SK-N-SH (cell line): ENCODE results near the gene MRPS6. TPM values are rescaled to one million over a fixed set of nuclear protein-coding genes. Genes with fewer than 3 reads are reported as not detected.
A peak's percentile ranks its signal among the peaks of the same experiment; 100 is the strongest.

Experiments used
- CTCF ChIA-PET: fragments of 300-600, 350-600 bp; formaldehyde crosslinking; extraction: SDS; loops from one replicate; lab custom pipeline; 2021; lab: Yijun Ruan, JAX
- POLR2A ChIA-PET: fragments of 350-600 bp; sonication (Branson Sonifier 250); formaldehyde crosslinking; extraction: SDS; loops from one replicate; lab custom pipeline; 2020; ENCODE audit warnings: antibody characterized with exemption, inconsistent platforms; lab: Yijun Ruan, JAX
- DNase-seq: peaks from one replicate; pipeline ENCODE4 v3.0.0; 2012
- H2AFZ ChIP-seq: fragments of 200-600 bp; sonication (generic); 2 replicates; pipeline ENCODE4 v1.8.1; 2016; ENCODE audit warnings: antibody characterized with exemption, mild to moderate bottlenecking, low read depth
- H3F3A ChIP-seq: fragments of 200-600 bp; sonication (generic); replicated peaks from 2 replicates; pipeline ENCODE3; 2016; ENCODE audit warnings: antibody characterized with exemption, mild to moderate bottlenecking; ENCODE audit not compliant: insufficient read depth
- H3K27ac ChIP-seq, 2 experiments: fragments of 200-500 bp in 1 of 2; fragments of 200-600 bp in 1 of 2; sonication (Bioruptor generic) in 1 of 2; sonication (generic), shearing (Covaris generic) in 1 of 2; 2 replicates each; pipeline versions ENCODE4 v1.5.1 to v1.6.1; 2014 to 2016; ENCODE audit warnings: low read depth in 2 of 2, inconsistent platforms in 1 of 2, low read length in 1 of 2, mild to moderate bottlenecking in 1 of 2, mixed read lengths in 1 of 2
- H3K27me3 ChIP-seq: fragments of 200-600 bp; sonication (generic), shearing (Covaris generic); 2 replicates; pipeline ENCODE4 v1.6.1; 2016; ENCODE audit warnings: mixed run types; ENCODE audit not compliant: insufficient read depth
- H3K36me3 ChIP-seq, 2 experiments: fragments of 200-500 bp in 1 of 2; fragments of 200-600 bp in 1 of 2; sonication (Bioruptor generic) in 1 of 2; sonication (generic) in 1 of 2; replicated peaks in 1 of 2; 2 replicates each; pipeline versions ENCODE3 to v1.5.1; 2014 to 2016; ENCODE audit warnings: low read length in 1 of 2, mild to moderate bottlenecking in 1 of 2; ENCODE audit not compliant: insufficient read depth in 2 of 2, control insufficient read depth in 1 of 2
- H3K4me1 ChIP-seq, 2 experiments: fragments of 200-500 bp in 1 of 2; fragments of 200-600 bp in 1 of 2; sonication (Bioruptor generic) in 1 of 2; sonication (generic), shearing (Covaris generic) in 1 of 2; 2 replicates each; pipeline versions ENCODE4 v1.5.1 to v1.6.1; 2014 to 2016; ENCODE audit warnings: low read depth in 1 of 2, low read length in 1 of 2, mixed run types in 1 of 2; ENCODE audit not compliant: insufficient read depth in 2 of 2, control insufficient read depth in 1 of 2
- H3K4me2 ChIP-seq: fragments of 200-600 bp; sonication (generic), shearing (Covaris generic); 2 replicates; pipeline ENCODE4 v1.6.1; 2017; ENCODE audit warnings: mixed run types
- H3K4me3 ChIP-seq, 2 experiments: fragments of 200-500 bp in 1 of 2; fragments of 200-600 bp in 1 of 2; sonication (Bioruptor generic) in 1 of 2; sonication (generic), shearing (Covaris generic) in 1 of 2; 2 replicates each; pipeline versions ENCODE4 v1.5.1 to v1.8.1; 2014 to 2016; ENCODE audit warnings: low read depth in 2 of 2, inconsistent platforms in 1 of 2, low read length in 1 of 2, mild to moderate bottlenecking in 1 of 2, mixed read lengths in 1 of 2, moderate library complexity in 1 of 2
- H3K79me2 ChIP-seq: fragments of 200-600 bp; sonication (generic); 2 replicates; pipeline ENCODE4 v1.8.1; 2017; ENCODE audit warnings: mild to moderate bottlenecking; ENCODE audit not compliant: insufficient read depth
- H3K9ac ChIP-seq: fragments of 200-600 bp; sonication (generic); 2 replicates; pipeline ENCODE4 v1.6.1; 2017; ENCODE audit warnings: mixed run types
- H3K9me2 ChIP-seq: fragments of 200-600 bp; sonication (generic); 2 replicates; pipeline ENCODE4 v1.6.1; 2017; ENCODE audit warnings: mixed run types
- H3K9me3 ChIP-seq: fragments of 200-600 bp; sonication (generic); 2 replicates; pipeline ENCODE4 v1.6.1; 2017; ENCODE audit warnings: mixed run types, mild to moderate bottlenecking, moderate library complexity
- H4K20me1 ChIP-seq: fragments of 200-600 bp; sonication (generic); 2 replicates; pipeline ENCODE4 v1.6.1; 2017; ENCODE audit warnings: mild to moderate bottlenecking, mixed run types; ENCODE audit not compliant: insufficient read depth
- CHD2 ChIP-seq: fragments of 150-350 bp; IDR thresholded peaks from 2 replicates; pipeline ENCODE4 v1.6.1; 2018; ENCODE audit warnings: low read length; ENCODE audit not compliant: partially characterized antibody
- CTCF ChIP-seq: fragments of 200-600 bp; sonication (generic); IDR thresholded peaks from 2 replicates; pipeline ENCODE4 v1.6.1; 2017; ENCODE audit warnings: antibody characterized with exemption, mild to moderate bottlenecking, moderate library complexity
- ELF1 ChIP-seq: IDR thresholded peaks from 2 replicates; pipeline ENCODE4 v1.4.0; 2012
- EP300 ChIP-seq, 2 experiments: IDR thresholded peaks; 2 replicates each; pipeline versions ENCODE4 v1.4.0 to v1.6.1; 2012; ENCODE audit warnings: borderline replicate concordance in 1 of 2, low read depth in 1 of 2, low read length in 1 of 2
- EZH2phosphoT487 ChIP-seq: fragments of 200-600 bp; sonication (generic); IDR thresholded peaks from 2 replicates; pipeline ENCODE4 v1.6.1; 2017; ENCODE audit warnings: low read depth, mixed run types, mild to moderate bottlenecking, antibody characterized with exemption, moderate library complexity, borderline replicate concordance
- FOXM1 ChIP-seq: IDR thresholded peaks from 2 replicates; pipeline ENCODE4 v1.4.0; 2012; ENCODE audit warnings: low read depth, mild to moderate bottlenecking
- GABPA ChIP-seq: IDR thresholded peaks from 2 replicates; pipeline ENCODE4 v1.4.0; 2012; ENCODE audit warnings: low read depth, mild to moderate bottlenecking
- IRF3 ChIP-seq: fragments of 150-350 bp; IDR thresholded peaks from 2 replicates; pipeline ENCODE4 v1.6.1; 2016; ENCODE audit warnings: mild to moderate bottlenecking, low read depth, low read length
- MAX ChIP-seq: IDR thresholded peaks from 2 replicates; pipeline ENCODE4 v1.4.0; 2012; ENCODE audit warnings: low read depth
- MEF2A ChIP-seq: IDR thresholded peaks from 2 replicates; pipeline ENCODE4 v1.4.0; 2012; ENCODE audit warnings: low read depth, borderline replicate concordance
- NFIC ChIP-seq: IDR thresholded peaks from 2 replicates; pipeline ENCODE4 v1.4.0; 2012; ENCODE audit warnings: borderline replicate concordance
- RAD21 ChIP-seq: IDR thresholded peaks from 2 replicates; pipeline ENCODE4 v1.6.1; 2012; ENCODE audit warnings: mild to moderate bottlenecking, low read length
- RCOR1 ChIP-seq: fragments of 150-350 bp; IDR thresholded peaks from 2 replicates; pipeline ENCODE4 v1.6.1; 2017; ENCODE audit warnings: antibody characterized with exemption, low read length
- TAF1 ChIP-seq: IDR thresholded peaks from 2 replicates; pipeline ENCODE4 v1.6.1; 2012; ENCODE audit warnings: low read depth, mild to moderate bottlenecking, low read length, moderate library complexity, borderline replicate concordance
- TEAD4 ChIP-seq: IDR thresholded peaks from 2 replicates; pipeline ENCODE4 v1.4.0; 2012; ENCODE audit warnings: mild to moderate bottlenecking, borderline replicate concordance; ENCODE audit not compliant: insufficient read depth
- USF1 ChIP-seq: IDR thresholded peaks from 2 replicates; pipeline ENCODE4 v1.4.0; 2012; ENCODE audit warnings: low read depth, borderline replicate concordance
- ZBTB33 ChIP-seq: IDR thresholded peaks from 2 replicates; pipeline ENCODE4 v1.4.0; 2012; ENCODE audit warnings: low read depth, borderline replicate concordance
- WGBS: methylation state at CpG from one replicate; pipeline ENCODE4 v1.1.6; 2017; ENCODE audit warnings: low lambda C conversion rate; 5-methylcytosine and 5-hydroxymethylcytosine counted together
- polyA plus RNA-seq, 3 experiments: library from polyadenylated mRNA; depleted of rRNA; stranded (reverse); fragments of >200 nt; gene quantifications; 2 replicates each; pipeline ENCODE4 v1.2.3, GENCODE V29; 2012
- TF ChIP-seq, protein P1 (sequence below): IDR thresholded peaks from 2 replicates; pipeline ENCODE4 v1.6.1; 2012; ENCODE audit warnings: mild to moderate bottlenecking, low read depth, low read length, moderate library complexity

The MRPS6 gene
- polyA plus RNA-seq, 1 of the 3 experiments (the other 2 are of a cell fraction): 69.2 TPM

GRCh38 chr21:34128124-34128523, 54.7 kb downstream of the MRPS6 start (continued):
- no peak for TF ChIP-seq CHD2
- no peak for TF ChIP-seq EP300 (IDR thresholded peaks at IDR 0.05; ENCODE audit: borderline replicate concordance in 1 of 2, low read depth in 1 of 2, low read length in 1 of 2)
- TF ChIP-seq, protein P1, sequence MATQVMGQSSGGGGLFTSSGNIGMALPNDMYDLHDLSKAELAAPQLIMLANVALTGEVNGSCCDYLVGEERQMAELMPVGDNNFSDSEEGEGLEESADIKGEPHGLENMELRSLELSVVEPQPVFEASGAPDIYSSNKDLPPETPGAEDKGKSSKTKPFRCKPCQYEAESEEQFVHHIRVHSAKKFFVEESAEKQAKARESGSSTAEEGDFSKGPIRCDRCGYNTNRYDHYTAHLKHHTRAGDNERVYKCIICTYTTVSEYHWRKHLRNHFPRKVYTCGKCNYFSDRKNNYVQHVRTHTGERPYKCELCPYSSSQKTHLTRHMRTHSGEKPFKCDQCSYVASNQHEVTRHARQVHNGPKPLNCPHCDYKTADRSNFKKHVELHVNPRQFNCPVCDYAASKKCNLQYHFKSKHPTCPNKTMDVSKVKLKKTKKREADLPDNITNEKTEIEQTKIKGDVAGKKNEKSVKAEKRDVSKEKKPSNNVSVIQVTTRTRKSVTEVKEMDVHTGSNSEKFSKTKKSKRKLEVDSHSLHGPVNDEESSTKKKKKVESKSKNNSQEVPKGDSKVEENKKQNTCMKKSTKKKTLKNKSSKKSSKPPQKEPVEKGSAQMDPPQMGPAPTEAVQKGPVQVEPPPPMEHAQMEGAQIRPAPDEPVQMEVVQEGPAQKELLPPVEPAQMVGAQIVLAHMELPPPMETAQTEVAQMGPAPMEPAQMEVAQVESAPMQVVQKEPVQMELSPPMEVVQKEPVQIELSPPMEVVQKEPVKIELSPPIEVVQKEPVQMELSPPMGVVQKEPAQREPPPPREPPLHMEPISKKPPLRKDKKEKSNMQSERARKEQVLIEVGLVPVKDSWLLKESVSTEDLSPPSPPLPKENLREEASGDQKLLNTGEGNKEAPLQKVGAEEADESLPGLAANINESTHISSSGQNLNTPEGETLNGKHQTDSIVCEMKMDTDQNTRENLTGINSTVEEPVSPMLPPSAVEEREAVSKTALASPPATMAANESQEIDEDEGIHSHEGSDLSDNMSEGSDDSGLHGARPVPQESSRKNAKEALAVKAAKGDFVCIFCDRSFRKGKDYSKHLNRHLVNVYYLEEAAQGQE: no peak
- TF ChIP-seq, all 33 proteins: peak for 0

- H2AFZ ChIP-seq: no peak overlapping the region
- H3K9me2 ChIP-seq: no peaks in the 10 kb centered on the region
- H3K36me3 ChIP-seq: peaks cover 9 to 14% of the 10 kb centered on the region in 2 experiments
- no peaks in the 10 kb centered on the region for H4K20me1 ChIP-seq
- H3K9me3 ChIP-seq: no peaks in the 10 kb centered on the region
- CTCF ChIA-PET: interaction anchor here (0.6 to 2.7 kb wide), 14 partner anchors 7 to 222 kb away, joined by 3 to 15 read pairs (median 5); partner anchors contain the start of genes MRPS6 and SLC5A3
- no peak for TF ChIP-seq ELF1
- no peak for TF ChIP-seq USF1
- TF ChIP-seq CHD2: no peak
- TF ChIP-seq FOXM1: no peak
- no peak for TF ChIP-seq ZBTB33
- no peak for TF ChIP-seq TEAD4
- no peak for TF ChIP-seq NFIC
- no peak for TF ChIP-seq IRF3
- TF ChIP-seq EZH2phosphoT487: no peak
- no peak for TF ChIP-seq TAF1
- no peak for TF ChIP-seq EP300 (IDR thresholded peaks at IDR 0.05; ENCODE audit: borderline replicate concordance in 1 of 2, low read depth in 1 of 2, low read length in 1 of 2)
- no peak for TF ChIP-seq MEF2A
- no peak for TF ChIP-seq MAX
- no peak for TF ChIP-seq GABPA
- TF ChIP-seq RAD21: no peak
- no peak for TF ChIP-seq RCOR1
- TF ChIP-seq CTCF: no peak
- H3K4me2 ChIP-seq: peak overlapping the region; percentile 80
- peaks cover 27 to 45% of the 10 kb centered on the region in 2 experiments for H3K4me1 ChIP-seq
- peaks cover 16% of the 10 kb centered on the region for H3F3A ChIP-seq
- 54% methylated on average over 1 of the region's 3 CpGs for WGBS
- no peaks in the 10 kb centered on the region for H3K27me3 ChIP-seq
- H3K79me2 ChIP-seq: peaks cover 57% of the 10 kb centered on the region
- no peak overlapping the region for H3K9ac ChIP-seq
- H3K27ac ChIP-seq: peak overlapping the region; percentile 87 to 95
- DNase-seq: no peak
- peak overlapping the region in 1 of 2 experiments; percentile 54; a peak in 2 of 4 replicates for H3K4me3 ChIP-seq
- POLR2A ChIA-PET: no interaction called here
These were observed 55.3 kb downstream of the MRPS6 start for GRCh38 chr21:34128674-34129038.
